SK-N-SH treated with all-trans-retinoic acid at 6 μM for 48 hours (cell line): Measurements from ENCODE around the gene HDDC3.

Experiments used
- ATAC-seq: fragments of 200-7000 bp; cut with Tn5 transposase; 3 replicates; pipeline ENCODE4 v1.9.1; 2020; ENCODE audit warnings: mild to moderate bottlenecking, moderate library complexity
- ARNTL ChIP-seq: fragments of 450-650 bp; formaldehyde crosslinking; IDR thresholded peaks from 2 replicates; pipeline ENCODE4 v1.5.0; 2020; ENCODE audit warnings: low read depth, mild to moderate bottlenecking, moderate library complexity, borderline replicate concordance
- BACH2 ChIP-seq: fragments of 250-450 bp; sonication (Bioruptor Pico); IDR thresholded peaks from 2 replicates; pipeline ENCODE4 v1.9.0; 2021; ENCODE audit warnings: mild to moderate bottlenecking, borderline replicate concordance
- CREB5 ChIP-seq: fragments of 250-450 bp; sonication (Bioruptor Pico); IDR thresholded peaks from 2 replicates; pipeline ENCODE4 v1.5.1; 2020; ENCODE audit warnings: low read depth, mild to moderate bottlenecking, moderate library complexity
- CSDC2 ChIP-seq: fragments of 250-450 bp; sonication (Bioruptor Pico); IDR thresholded peaks from 2 replicates; pipeline ENCODE4 v1.5.0; 2020; ENCODE audit warnings: mild to moderate bottlenecking, moderate library complexity
- CSRNP3 ChIP-seq: fragments of 250-450 bp; sonication (Bioruptor Pico); IDR thresholded peaks from 2 replicates; pipeline ENCODE4 v1.5.1; 2021; ENCODE audit warnings: mild to moderate bottlenecking, moderate library complexity
- ESRRG ChIP-seq: fragments of 250-450 bp; sonication (Bioruptor Pico); IDR thresholded peaks from 2 replicates; pipeline ENCODE4 v1.6.1; 2021; ENCODE audit warnings: mild to moderate bottlenecking
- GLIS3 ChIP-seq: fragments of 250-450 bp; sonication (Bioruptor Pico); IDR thresholded peaks from 2 replicates; pipeline ENCODE4 v1.5.0; 2020; ENCODE audit warnings: mild to moderate bottlenecking, moderate library complexity
- OSR1 ChIP-seq: fragments of 250-450 bp; sonication (Bioruptor Pico); IDR thresholded peaks from 2 replicates; pipeline ENCODE4 v1.8.0; 2022; ENCODE audit warnings: moderate library complexity, mild to moderate bottlenecking, inconsistent platforms
- POU6F1 ChIP-seq: fragments of 250-450 bp; sonication (Bioruptor Pico); IDR thresholded peaks from 2 replicates; pipeline ENCODE4 v1.8.0; 2021; ENCODE audit warnings: low read depth, mild to moderate bottlenecking, moderate library complexity, borderline replicate concordance
- RARB ChIP-seq: fragments of 250-450 bp; sonication (Bioruptor Pico); IDR thresholded peaks from 2 replicates; pipeline ENCODE4 v1.8.0; 2021; ENCODE audit warnings: mild to moderate bottlenecking, moderate library complexity
- SNAI2 ChIP-seq: fragments of 250-450 bp; sonication (Bioruptor Pico); IDR thresholded peaks from 2 replicates; pipeline ENCODE4 v1.5.0; 2020; ENCODE audit warnings: mild to moderate bottlenecking, moderate library complexity
- TCF4 ChIP-seq: fragments of 250-450 bp; sonication (Bioruptor Pico); IDR thresholded peaks from 2 replicates; pipeline ENCODE4 v1.8.0; 2021; ENCODE audit warnings: mild to moderate bottlenecking, moderate library complexity, borderline replicate concordance
- TSHZ2 ChIP-seq: fragments of 250-450 bp; sonication (Bioruptor Pico); IDR thresholded peaks from 2 replicates; pipeline ENCODE4 v1.5.0; 2020; ENCODE audit warnings: mild to moderate bottlenecking, moderate library complexity
- ZC3H10 ChIP-seq: fragments of 250-450 bp; sonication (Bioruptor Pico); IDR thresholded peaks from 2 replicates; pipeline ENCODE4 v1.5.1; 2021; ENCODE audit warnings: mild to moderate bottlenecking, moderate library complexity
- ZFP3 ChIP-seq: fragments of 250-450 bp; sonication (Bioruptor Pico); IDR thresholded peaks from 2 replicates; pipeline ENCODE4 v1.5.0; 2020; ENCODE audit warnings: mild to moderate bottlenecking, moderate library complexity
- ZFP30 ChIP-seq: fragments of 450-650 bp; formaldehyde crosslinking; IDR thresholded peaks from 2 replicates; pipeline ENCODE4 v1.5.0; 2022; ENCODE audit warnings: mild to moderate bottlenecking, moderate library complexity
- ZNF565 ChIP-seq: fragments of 450-650 bp; formaldehyde crosslinking; conservative IDR thresholded peaks from 2 replicates; pipeline ENCODE4 v1.5.0; 2020; ENCODE audit warnings: low read depth, mild to moderate bottlenecking, moderate library complexity
- ZNF70 ChIP-seq: fragments of 450-650 bp; formaldehyde crosslinking; IDR thresholded peaks from 2 replicates; pipeline ENCODE4 v1.5.0; 2020; ENCODE audit warnings: mild to moderate bottlenecking, moderate library complexity
- ZNF8 ChIP-seq: fragments of 450-650 bp; formaldehyde crosslinking; IDR thresholded peaks from 2 replicates; pipeline ENCODE4 v1.5.0; 2020; ENCODE audit warnings: mild to moderate bottlenecking, moderate library complexity

Gene HDDC3

GRCh38 chr15:90968434-90968833 is 36.1 kb upstream of the HDDC3 start:
- no peak for ATAC-seq
- TF ChIP-seq ZNF565 (no peak), GLIS3 (CRISPR knock-in tag) (no peak), ZFP30 (CRISPR knock-in tag) (no peak), TSHZ2 (CRISPR knock-in tag) (no peak), ZNF70 (CRISPR knock-in tag) (no peak), CSRNP3 (CRISPR knock-in tag) (no peak), CREB5 (CRISPR knock-in tag) (no peak), POU6F1 (CRISPR knock-in tag) (no peak), ESRRG (CRISPR knock-in tag) (no peak), RARB (no peak), BACH2 (CRISPR knock-in tag) (no peak)

- ATAC-seq, result no peak
- TF ChIP-seq CSDC2 (CRISPR knock-in tag) (no peak), ZNF8 (CRISPR knock-in tag) (no peak), BACH2 (CRISPR knock-in tag) (no peak), ZNF70 (CRISPR knock-in tag) (no peak), ZC3H10 (CRISPR knock-in tag) (no peak), RARB (no peak), TSHZ2 (CRISPR knock-in tag) (no peak), CSRNP3 (CRISPR knock-in tag) (no peak), ESRRG (CRISPR knock-in tag) (no peak)
- TF ChIP-seq, all 23 proteins: peak for 0
Observed at GRCh38 chr15:90967206-90967605, 34.9 kb upstream of the HDDC3 start.

- no peak for TF ChIP-seq ARNTL (CRISPR knock-in tag)
- TF ChIP-seq ZC3H10 (CRISPR knock-in tag), result no peak
- no peak for TF ChIP-seq SNAI2 (CRISPR knock-in tag)
- no peak for ATAC-seq
Observed at GRCh38 chr15:90966262-90966661, 33.9 kb upstream of the HDDC3 start.

- no peak for ATAC-seq
- no peak for TF ChIP-seq ZNF8 (CRISPR knock-in tag)
- TF ChIP-seq TCF4 (CRISPR knock-in tag), result no peak
- TF ChIP-seq CREB5 (CRISPR knock-in tag), result no peak
- TF ChIP-seq POU6F1 (CRISPR knock-in tag), result no peak
- no peak for TF ChIP-seq OSR1 (CRISPR knock-in tag)
- no peak for TF ChIP-seq ZFP30 (CRISPR knock-in tag)
- no peak for TF ChIP-seq ZNF70 (CRISPR knock-in tag)
- TF ChIP-seq ZFP3 (CRISPR knock-in tag), result no peak
- TF ChIP-seq GLIS3 (CRISPR knock-in tag), result no peak
- no peak for TF ChIP-seq SNAI2 (CRISPR knock-in tag)
Observed at GRCh38 chr15:90962021-90962420, 29.7 kb upstream of the HDDC3 start.
